K562 (cell line): ENCODE results near the gene TLN1. TPM values are rescaled to one million over a fixed set of nuclear protein-coding genes. Genes with fewer than 3 reads are reported as not detected.

Experiments
- EGR1 ChIP-seq: fragments of 450-650 bp; conservative IDR thresholded peaks from 2 replicates; pipeline ENCODE4 v1.6.1; 2017; ENCODE audit warnings: mild to moderate bottlenecking
- GATAD2A ChIP-seq: fragments of 450-650 bp; IDR thresholded peaks from 2 replicates; pipeline ENCODE4 v1.6.1; 2017
- HOXB6 ChIP-seq: fragments of 250-450 bp; sonication (Bioruptor Pico); IDR thresholded peaks from 2 replicates; pipeline ENCODE4 v1.5.1; 2022; ENCODE audit warnings: mild to moderate bottlenecking, borderline replicate concordance
- KAT7 ChIP-seq: sonication (generic); formaldehyde crosslinking; IDR thresholded peaks from 2 replicates; pipeline ENCODE4 v1.8.0; 2022; ENCODE audit warnings: missing genetic modification reagents, mild to moderate bottlenecking, borderline replicate concordance
- KDM4B ChIP-seq, 2 experiments: fragments of 450-650 bp in 1 of 2; sonication (generic) in 1 of 2; IDR thresholded peaks; 2 replicates each; pipeline ENCODE4 v1.6.1; 2016 to 2017; ENCODE audit warnings: borderline replicate concordance in 2 of 2, antibody characterized with exemption in 1 of 2, low read depth in 1 of 2, mild to moderate bottlenecking in 1 of 2
- KLF1 ChIP-seq: fragments of 450-650 bp; IDR thresholded peaks from 2 replicates; pipeline ENCODE4 v1.6.1; 2016; ENCODE audit warnings: missing genetic modification characterization, missing compliant biosample characterization
- NFYB ChIP-seq: IDR thresholded peaks from 2 replicates; pipeline ENCODE4 v1.6.1; 2011; ENCODE audit warnings: mild to moderate bottlenecking, moderate library complexity; ENCODE audit not compliant: insufficient read length; ENCODE audit errors: extremely low read depth
- RAD51 ChIP-seq: fragments of 450-650 bp; IDR thresholded peaks from 2 replicates; pipeline ENCODE4 v1.7.1; 2016; ENCODE audit warnings: low read depth, mild to moderate bottlenecking, borderline replicate concordance
- SUPT5H ChIP-seq: fragments of 450-650 bp; IDR thresholded peaks from 2 replicates; pipeline ENCODE4 v1.6.1; 2016
- WHSC1 ChIP-seq: IDR thresholded peaks from one replicate; pipeline ENCODE4 v1.6.1; 2012; ENCODE audit warnings: low read length, control low read depth, inconsistent platforms
- ZNF174 ChIP-seq: fragments of 250-450 bp; sonication (Bioruptor Pico); IDR thresholded peaks from 2 replicates; pipeline ENCODE4 v1.4.0; 2020; ENCODE audit warnings: mild to moderate bottlenecking
- ZNF197 ChIP-seq: fragments of 200-800 bp; sonication (Bioruptor generic); IDR thresholded peaks from 2 replicates; pipeline ENCODE4 v1.6.1; 2016; ENCODE audit warnings: low read depth, missing genetic modification characterization, missing compliant biosample characterization
- ZNF75A ChIP-seq: fragments of 450-650 bp; formaldehyde crosslinking; IDR thresholded peaks from 2 replicates; pipeline ENCODE4 v1.4.0; 2020; ENCODE audit warnings: mild to moderate bottlenecking
- polyA plus RNA-seq, 8 experiments: library from polyadenylated mRNA; depleted of rRNA in 4 of 8; stranded (reverse) in 5 of 8; unstranded in 3 of 8; fragments of >200 nt; fragmentation: Nextera tagmentation in 2 of 8; fragmentation: Illumina TruSeq in 1 of 8; extraction: Ambion mirVana in 2 of 8; extraction: Trizol in 1 of 8; gene quantifications; 2 replicates each; pipeline versions ENCODE4 v1.2.1 to v1.2.3, GENCODE V29; 2011 to 2014; ENCODE audit warnings: inconsistent platforms in 1 of 8, missing spikeins in 1 of 8
- total RNA-seq, 7 experiments: library from RNA; depleted of rRNA in 6 of 7; stranded (reverse); fragments of >200 nt in 6 of 7; fragmentation: Illumina TruSeq in 2 of 7; extraction: Trizol in 2 of 7; gene quantifications; 2 replicates each; pipeline versions ENCODE4 v1.2.1 to v1.2.3, GENCODE V29; 2011 to 2021; ENCODE audit warnings: low replicate concordance in 1 of 7
- TF ChIP-seq, protein P1 (sequence below): fragments of 250-450 bp; sonication (Bioruptor Pico); IDR thresholded peaks from 2 replicates; pipeline ENCODE4 v1.5.0; 2020; ENCODE audit warnings: mild to moderate bottlenecking, borderline replicate concordance
- TF ChIP-seq, protein P2 (sequence below): fragments of 450-650 bp; IDR thresholded peaks from 2 replicates; pipeline ENCODE4 v1.6.1; 2017; ENCODE audit warnings: mild to moderate bottlenecking, moderate library complexity
- TF ChIP-seq, protein P3 (sequence below): fragments of 250-450 bp; sonication (Bioruptor Pico); IDR thresholded peaks from 2 replicates; pipeline ENCODE4 v1.8.0; 2022; ENCODE audit warnings: inconsistent platforms, mild to moderate bottlenecking, moderate library complexity, borderline replicate concordance
- TF ChIP-seq, protein P4 (sequence below), 2 experiments: fragments of 450-650 bp; conservative IDR thresholded peaks; 2 replicates each; pipeline ENCODE4 v1.6.1; 2017; ENCODE audit warnings: mild to moderate bottlenecking in 2 of 2, moderate library complexity in 2 of 2
- TF ChIP-seq, protein P5 (sequence below): sonication (generic); formaldehyde crosslinking; IDR thresholded peaks from 2 replicates; pipeline ENCODE4 v1.8.1; 2023; ENCODE audit warnings: mild to moderate bottlenecking, missing genetic modification reagents

The TLN1 gene
- total and polyA plus RNA-seq, 9 of the 15 experiments (the other 6 are each of a cell fraction or from before 2014, with no cell fraction given), result 3.6 to 240 (median 54.8) TPM

DNA sequence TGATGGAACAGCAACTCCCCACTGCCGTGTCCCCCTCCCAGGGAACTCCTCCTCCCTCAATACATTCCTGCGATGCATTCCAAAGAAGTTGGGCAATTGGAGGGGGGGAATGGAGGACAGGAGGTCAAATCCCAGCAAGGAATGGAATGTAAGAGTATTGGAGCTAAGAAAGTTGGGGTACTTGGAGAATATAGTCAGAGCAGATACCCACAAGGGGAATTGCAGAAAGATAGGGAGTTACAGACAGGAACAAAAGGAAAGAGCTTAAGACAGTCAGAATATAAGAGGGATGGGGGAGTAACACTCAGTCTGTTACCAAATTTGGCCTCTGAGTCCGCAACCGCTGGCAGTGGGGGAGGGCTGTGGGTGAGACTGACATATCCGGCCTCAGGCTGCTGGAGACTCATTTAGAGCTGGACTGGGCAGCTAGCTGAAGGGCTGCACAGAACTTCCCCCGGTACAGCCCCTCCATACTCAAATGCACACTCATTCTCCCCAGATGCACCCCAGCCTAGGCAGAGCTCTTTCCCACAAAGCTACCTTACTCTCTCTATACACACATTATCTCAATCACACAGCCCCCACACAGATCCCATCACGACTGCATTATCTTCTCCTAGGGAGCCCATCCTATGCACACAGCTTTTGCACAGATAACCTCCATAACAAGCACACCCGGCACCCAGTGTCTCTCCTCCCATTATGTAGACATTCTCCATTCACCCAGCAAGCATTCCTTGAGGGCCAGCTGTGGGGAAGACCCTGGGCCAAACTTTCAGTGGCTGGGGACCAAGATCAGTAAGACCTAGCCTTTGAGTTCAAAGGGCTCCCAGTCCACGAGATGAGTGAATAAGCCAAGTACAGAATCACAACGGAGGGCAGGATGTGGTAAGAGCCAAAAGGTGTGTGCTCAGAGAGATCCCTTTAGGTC, 3.7 kb downstream of the TLN1 start (continued):
- TF ChIP-seq, protein P1, sequence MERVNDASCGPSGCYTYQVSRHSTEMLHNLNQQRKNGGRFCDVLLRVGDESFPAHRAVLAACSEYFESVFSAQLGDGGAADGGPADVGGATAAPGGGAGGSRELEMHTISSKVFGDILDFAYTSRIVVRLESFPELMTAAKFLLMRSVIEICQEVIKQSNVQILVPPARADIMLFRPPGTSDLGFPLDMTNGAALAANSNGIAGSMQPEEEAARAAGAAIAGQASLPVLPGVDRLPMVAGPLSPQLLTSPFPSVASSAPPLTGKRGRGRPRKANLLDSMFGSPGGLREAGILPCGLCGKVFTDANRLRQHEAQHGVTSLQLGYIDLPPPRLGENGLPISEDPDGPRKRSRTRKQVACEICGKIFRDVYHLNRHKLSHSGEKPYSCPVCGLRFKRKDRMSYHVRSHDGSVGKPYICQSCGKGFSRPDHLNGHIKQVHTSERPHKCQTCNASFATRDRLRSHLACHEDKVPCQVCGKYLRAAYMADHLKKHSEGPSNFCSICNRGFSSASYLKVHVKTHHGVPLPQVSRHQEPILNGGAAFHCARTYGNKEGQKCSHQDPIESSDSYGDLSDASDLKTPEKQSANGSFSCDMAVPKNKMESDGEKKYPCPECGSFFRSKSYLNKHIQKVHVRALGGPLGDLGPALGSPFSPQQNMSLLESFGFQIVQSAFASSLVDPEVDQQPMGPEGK (CRISPR knock-in tag), result no peak
- no peak for TF ChIP-seq KLF1 (tag)
- no peak for TF ChIP-seq RAD51
- TF ChIP-seq KDM4B (IDR thresholded peaks at IDR 0.05; ENCODE audit: borderline replicate concordance in 2 of 2, low read depth in 1 of 2), result 0 out of 4 replicates have a peak, but pooled peaks of 1 of the 2 experiments have one; percentile 52
- TF ChIP-seq ZNF75A, result no peak
- TF ChIP-seq EGR1, result peak; percentile 41; the same call in 1 of the 2 replicates
- TF ChIP-seq WHSC1, result no peak
- TF ChIP-seq HOXB6, result no peak
- TF ChIP-seq, protein P2, sequence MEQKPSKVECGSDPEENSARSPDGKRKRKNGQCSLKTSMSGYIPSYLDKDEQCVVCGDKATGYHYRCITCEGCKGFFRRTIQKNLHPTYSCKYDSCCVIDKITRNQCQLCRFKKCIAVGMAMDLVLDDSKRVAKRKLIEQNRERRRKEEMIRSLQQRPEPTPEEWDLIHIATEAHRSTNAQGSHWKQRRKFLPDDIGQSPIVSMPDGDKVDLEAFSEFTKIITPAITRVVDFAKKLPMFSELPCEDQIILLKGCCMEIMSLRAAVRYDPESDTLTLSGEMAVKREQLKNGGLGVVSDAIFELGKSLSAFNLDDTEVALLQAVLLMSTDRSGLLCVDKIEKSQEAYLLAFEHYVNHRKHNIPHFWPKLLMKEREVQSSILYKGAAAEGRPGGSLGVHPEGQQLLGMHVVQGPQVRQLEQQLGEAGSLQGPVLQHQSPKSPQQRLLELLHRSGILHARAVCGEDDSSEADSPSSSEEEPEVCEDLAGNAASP, result peak; percentile 79; the same call in 1 of the 2 replicates
- no peak for TF ChIP-seq ZNF197 (CRISPR knock-in tag)
- TF ChIP-seq ZNF174 (CRISPR knock-in tag), result no peak
- 0 out of 2 replicates have a peak, but pooled peaks have one; percentile 42 for TF ChIP-seq KAT7 (CRISPR knock-in tag)
- TF ChIP-seq, protein P3, sequence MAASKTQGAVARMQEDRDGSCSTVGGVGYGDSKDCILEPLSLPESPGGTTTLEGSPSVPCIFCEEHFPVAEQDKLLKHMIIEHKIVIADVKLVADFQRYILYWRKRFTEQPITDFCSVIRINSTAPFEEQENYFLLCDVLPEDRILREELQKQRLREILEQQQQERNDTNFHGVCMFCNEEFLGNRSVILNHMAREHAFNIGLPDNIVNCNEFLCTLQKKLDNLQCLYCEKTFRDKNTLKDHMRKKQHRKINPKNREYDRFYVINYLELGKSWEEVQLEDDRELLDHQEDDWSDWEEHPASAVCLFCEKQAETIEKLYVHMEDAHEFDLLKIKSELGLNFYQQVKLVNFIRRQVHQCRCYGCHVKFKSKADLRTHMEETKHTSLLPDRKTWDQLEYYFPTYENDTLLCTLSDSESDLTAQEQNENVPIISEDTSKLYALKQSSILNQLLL (CRISPR knock-in tag), result no peak
- TF ChIP-seq GATAD2A, result 0 out of 2 replicates have a peak, but pooled peaks have one; percentile 44
- TF ChIP-seq SUPT5H, result peak; percentile 72
- TF ChIP-seq, protein P4, sequence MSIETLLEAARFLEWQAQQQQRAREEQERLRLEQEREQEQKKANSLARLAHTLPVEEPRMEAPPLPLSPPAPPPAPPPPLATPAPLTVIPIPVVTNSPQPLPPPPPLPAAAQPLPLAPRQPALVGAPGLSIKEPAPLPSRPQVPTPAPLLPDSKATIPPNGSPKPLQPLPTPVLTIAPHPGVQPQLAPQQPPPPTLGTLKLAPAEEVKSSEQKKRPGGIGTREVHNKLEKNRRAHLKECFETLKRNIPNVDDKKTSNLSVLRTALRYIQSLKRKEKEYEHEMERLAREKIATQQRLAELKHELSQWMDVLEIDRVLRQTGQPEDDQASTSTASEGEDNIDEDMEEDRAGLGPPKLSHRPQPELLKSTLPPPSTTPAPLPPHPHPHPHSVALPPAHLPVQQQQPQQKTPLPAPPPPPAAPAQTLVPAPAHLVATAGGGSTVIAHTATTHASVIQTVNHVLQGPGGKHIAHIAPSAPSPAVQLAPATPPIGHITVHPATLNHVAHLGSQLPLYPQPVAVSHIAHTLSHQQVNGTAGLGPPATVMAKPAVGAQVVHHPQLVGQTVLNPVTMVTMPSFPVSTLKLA (conservative IDR thresholded peaks at IDR 0.05), result peak in 1 of 2 experiments; percentile 67; a peak in 1 of 4 replicates
- TF ChIP-seq, protein P5, sequence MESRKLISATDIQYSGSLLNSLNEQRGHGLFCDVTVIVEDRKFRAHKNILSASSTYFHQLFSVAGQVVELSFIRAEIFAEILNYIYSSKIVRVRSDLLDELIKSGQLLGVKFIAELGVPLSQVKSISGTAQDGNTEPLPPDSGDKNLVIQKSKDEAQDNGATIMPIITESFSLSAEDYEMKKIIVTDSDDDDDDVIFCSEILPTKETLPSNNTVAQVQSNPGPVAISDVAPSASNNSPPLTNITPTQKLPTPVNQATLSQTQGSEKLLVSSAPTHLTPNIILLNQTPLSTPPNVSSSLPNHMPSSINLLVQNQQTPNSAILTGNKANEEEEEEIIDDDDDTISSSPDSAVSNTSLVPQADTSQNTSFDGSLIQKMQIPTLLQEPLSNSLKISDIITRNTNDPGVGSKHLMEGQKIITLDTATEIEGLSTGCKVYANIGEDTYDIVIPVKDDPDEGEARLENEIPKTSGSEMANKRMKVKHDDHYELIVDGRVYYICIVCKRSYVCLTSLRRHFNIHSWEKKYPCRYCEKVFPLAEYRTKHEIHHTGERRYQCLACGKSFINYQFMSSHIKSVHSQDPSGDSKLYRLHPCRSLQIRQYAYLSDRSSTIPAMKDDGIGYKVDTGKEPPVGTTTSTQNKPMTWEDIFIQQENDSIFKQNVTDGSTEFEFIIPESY, result no peak
- TF ChIP-seq NFYB, result no peak
